Natural killer cell (primary cell): ENCODE measurements around the gene CCDC71L. TPM values are rescaled to one million over a fixed set of nuclear protein-coding genes. Genes with fewer than 3 reads are reported as not detected.

Experiments used
- ATAC-seq, 3 donors: fragments of 150-1000 bp in 2 of 3; fragments of 200-7000 bp in 1 of 3; cut with Tn5 transposase; 1 replicate in 1 of 3; 2 replicates in 2 of 3; pipeline ENCODE4 v1.10.0; 2021; ENCODE audit warnings: mild to moderate bottlenecking in 2 of 3, moderate library complexity in 2 of 3
- DNase-seq, 2 donors: peaks; one replicate each; pipeline versions ENCODE4 v3.0.0 to v3.0.0-alpha.2; 2013 to 2021; ENCODE audit warnings: mixed read lengths in 1 of 2
- H3K27ac ChIP-seq: one replicate; pipeline ENCODE4 v1.5.1; 2013; ENCODE audit warnings: mild to moderate bottlenecking, low read length
- H3K27me3 ChIP-seq: one replicate; pipeline ENCODE4 v1.6.1; 2013; ENCODE audit warnings: low read length; ENCODE audit not compliant: control insufficient read depth, insufficient read depth
- H3K36me3 ChIP-seq: one replicate; pipeline ENCODE4 v1.6.1; 2013; ENCODE audit warnings: low read length; ENCODE audit not compliant: control insufficient read depth, insufficient read depth
- H3K4me1 ChIP-seq: one replicate; pipeline ENCODE4 v1.6.1; 2013; ENCODE audit warnings: low read length; ENCODE audit not compliant: control insufficient read depth, insufficient read depth
- H3K4me3 ChIP-seq: one replicate; pipeline ENCODE4 v1.5.1; 2013; ENCODE audit warnings: low read length
- H3K9me3 ChIP-seq: one replicate; pipeline ENCODE4 v1.6.1; 2013; ENCODE audit warnings: low read length; ENCODE audit not compliant: control insufficient read depth, insufficient read depth
- H3K27ac Mint-ChIP-seq, 2 donors: one replicate each; pipeline ENCODE4 v1.8.0; 2022; ENCODE audit warnings: mild to moderate bottlenecking in 2 of 2, mixed read lengths in 2 of 2, moderate library complexity in 1 of 2
- H3K27me3 Mint-ChIP-seq, 2 donors: one replicate each; pipeline ENCODE4 v1.8.0; 2022; ENCODE audit warnings: low read depth in 2 of 2, mixed read lengths in 2 of 2
- H3K36me3 Mint-ChIP-seq: one replicate; pipeline ENCODE4 v1.8.0; 2022; ENCODE audit warnings: mixed read lengths
- H3K4me1 Mint-ChIP-seq, 2 donors: one replicate each; pipeline ENCODE4 v1.8.0; 2022; ENCODE audit warnings: mixed read lengths in 2 of 2
- H3K4me3 Mint-ChIP-seq: one replicate; pipeline ENCODE4 v1.8.0; 2022; ENCODE audit warnings: mild to moderate bottlenecking, moderate library complexity, mixed read lengths
- H3K9me3 Mint-ChIP-seq, 2 donors: one replicate each; pipeline ENCODE4 v1.8.0; 2022; ENCODE audit warnings: mixed read lengths in 2 of 2
- WGBS: methylation state at CpG from one replicate; pipeline ENCODE4 v1.1.7; 2013; ENCODE audit warnings: missing lambda C conversion rate; ENCODE audit not compliant: insufficient coverage; 5-methylcytosine and 5-hydroxymethylcytosine counted together
- intact Hi-C: fragments of 100-400 bp; cut with micrococcal nuclease; formaldehyde crosslinking; loops from one replicate; pipeline ENCODE4 v1.14.2; 2022
- total RNA-seq, 4 donors: library from RNA; stranded (reverse); fragments of 120-200 nt in 1 of 4; gene quantifications; one replicate each; pipeline versions ENCODE4 v1.2.3 to v1.2.4, GENCODE V29; 2013 to 2022
- TF ChIP-seq, protein P1 (sequence below): fragments of 200-600 bp; IDR thresholded peaks from one replicate; pipeline ENCODE4 v1.8.0; 2022; ENCODE audit warnings: antibody characterized with exemption

CCDC71L gene
- total RNA-seq, 3 donors from 2014 or later (not counting 1 experiment from before 2014, with no cell fraction given) = 13.9 to 26.5 (median 14.1) TPM

DNA sequence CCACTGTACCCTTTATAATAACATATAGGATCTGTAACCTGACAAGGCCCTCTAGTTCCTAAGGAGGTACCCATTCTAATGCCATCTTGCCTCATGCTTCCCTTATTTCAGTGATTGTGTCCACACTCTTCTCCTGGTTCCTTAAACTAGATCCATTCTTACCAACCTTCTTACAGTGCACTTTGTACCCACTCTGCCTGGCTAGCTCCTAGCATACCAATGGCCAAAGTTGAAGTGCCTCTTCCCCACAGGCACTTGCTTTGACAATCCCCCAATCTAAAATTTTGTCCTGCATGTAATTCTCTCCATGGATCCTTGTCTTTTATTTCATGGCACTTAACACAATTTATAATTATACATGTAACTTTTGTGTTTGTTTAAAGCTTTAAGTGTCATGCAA is 40.9 kb downstream of the CCDC71L start:
- Mint-ChIP-seq H3K4me1 (no peaks in the 10 kb centered on the region), H3K36me3 (no peaks in the 10 kb centered on the region), H3K9me3 (peaks cover 2 to 5% of the 10 kb centered on the region in 2 donors), H3K4me3 (no peak overlapping the region), H3K27me3 (peaks cover 6 to 13% of the 10 kb centered on the region in 2 donors), H3K27ac (no peak overlapping the region)
- Histone ChIP-seq H3K4me3 (no peak overlapping the region), H3K27ac (no peak overlapping the region), H3K36me3 (no peaks in the 10 kb centered on the region), H3K27me3 (no peaks in the 10 kb centered on the region), H3K9me3 (no peaks in the 10 kb centered on the region), H3K4me1 (no peaks in the 10 kb centered on the region)
- TF ChIP-seq, protein P1, sequence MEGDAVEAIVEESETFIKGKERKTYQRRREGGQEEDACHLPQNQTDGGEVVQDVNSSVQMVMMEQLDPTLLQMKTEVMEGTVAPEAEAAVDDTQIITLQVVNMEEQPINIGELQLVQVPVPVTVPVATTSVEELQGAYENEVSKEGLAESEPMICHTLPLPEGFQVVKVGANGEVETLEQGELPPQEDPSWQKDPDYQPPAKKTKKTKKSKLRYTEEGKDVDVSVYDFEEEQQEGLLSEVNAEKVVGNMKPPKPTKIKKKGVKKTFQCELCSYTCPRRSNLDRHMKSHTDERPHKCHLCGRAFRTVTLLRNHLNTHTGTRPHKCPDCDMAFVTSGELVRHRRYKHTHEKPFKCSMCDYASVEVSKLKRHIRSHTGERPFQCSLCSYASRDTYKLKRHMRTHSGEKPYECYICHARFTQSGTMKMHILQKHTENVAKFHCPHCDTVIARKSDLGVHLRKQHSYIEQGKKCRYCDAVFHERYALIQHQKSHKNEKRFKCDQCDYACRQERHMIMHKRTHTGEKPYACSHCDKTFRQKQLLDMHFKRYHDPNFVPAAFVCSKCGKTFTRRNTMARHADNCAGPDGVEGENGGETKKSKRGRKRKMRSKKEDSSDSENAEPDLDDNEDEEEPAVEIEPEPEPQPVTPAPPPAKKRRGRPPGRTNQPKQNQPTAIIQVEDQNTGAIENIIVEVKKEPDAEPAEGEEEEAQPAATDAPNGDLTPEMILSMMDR = no peak
- DNase-seq (no peak), ATAC-seq (no peak)
- intact Hi-C loops = no loop called here

DNA sequence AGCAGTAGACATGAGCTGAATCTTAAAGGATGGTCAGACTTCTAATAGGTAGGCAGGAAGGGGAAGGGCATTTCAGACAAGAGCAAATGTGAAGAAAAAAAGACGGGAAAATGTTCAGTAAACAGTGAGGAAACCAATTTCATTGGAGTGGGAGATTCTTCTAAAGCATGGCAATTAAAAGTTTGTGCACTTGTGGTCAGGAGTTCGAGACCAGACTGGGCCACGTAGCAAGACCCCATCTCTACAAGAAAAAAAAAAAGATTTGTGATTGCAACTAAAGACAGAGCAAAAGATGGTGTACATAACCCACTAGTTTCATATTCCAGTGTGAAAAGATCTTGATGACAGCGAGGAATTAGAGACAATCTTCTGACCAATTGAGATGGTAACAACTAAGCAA is 41.7 kb downstream of the CCDC71L start:
- Histone ChIP-seq H3K4me3 (no peak overlapping the region), H3K4me1 (no peaks in the 10 kb centered on the region), H3K36me3 (no peaks in the 10 kb centered on the region), H3K27ac (no peak overlapping the region), H3K9me3 (no peaks in the 10 kb centered on the region), H3K27me3 (no peaks in the 10 kb centered on the region)
- Mint-ChIP-seq H3K36me3 (no peaks in the 10 kb centered on the region), H3K27me3 (peaks cover 10 to 15% of the 10 kb centered on the region in 2 donors), H3K4me3 (no peak overlapping the region), H3K27ac (no peak overlapping the region), H3K4me1 (no peaks in the 10 kb centered on the region), H3K9me3 (peaks cover 2 to 5% of the 10 kb centered on the region in 2 donors)
- TF ChIP-seq, protein P1 = no peak
- 91% methylated on average over 3 of the region's 4 CpGs for WGBS
- ATAC-seq (no peak), DNase-seq (no peak)
- intact Hi-C loops = no loop called here

DNA sequence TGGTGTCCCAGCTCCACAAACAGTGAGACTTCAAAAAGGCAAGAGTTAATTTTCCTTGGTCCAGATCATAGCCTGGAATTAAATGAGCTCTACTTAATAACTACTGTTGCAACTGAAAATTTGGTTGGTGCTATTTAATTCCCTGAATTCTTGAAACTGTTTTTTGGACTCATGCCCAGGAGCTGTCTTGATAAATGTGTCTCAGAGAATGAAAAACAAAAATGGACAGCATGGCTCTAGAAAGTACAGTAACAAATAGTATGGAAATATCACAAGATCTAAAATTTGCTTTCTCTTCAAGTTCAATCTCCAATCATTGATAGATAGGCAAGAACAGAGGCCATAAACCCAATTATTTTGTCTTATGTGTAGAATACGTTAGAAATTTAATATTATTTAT is 42.5 kb downstream of the CCDC71L start:
- Histone ChIP-seq H3K4me3 (no peak overlapping the region), H3K27me3 (no peaks in the 10 kb centered on the region), H3K4me1 (no peaks in the 10 kb centered on the region), H3K9me3 (no peaks in the 10 kb centered on the region), H3K27ac (no peak overlapping the region), H3K36me3 (no peaks in the 10 kb centered on the region)
- WGBS = no CpG with 5 or more reads among the region's 1 CpG
- Mint-ChIP-seq H3K9me3 (peaks cover 2 to 5% of the 10 kb centered on the region in 2 donors), H3K4me3 (no peak overlapping the region), H3K27ac (no peak overlapping the region), H3K27me3 (peaks cover 11 to 16% of the 10 kb centered on the region in 2 donors), H3K4me1 (no peaks in the 10 kb centered on the region), H3K36me3 (no peaks in the 10 kb centered on the region)
- intact Hi-C loops = no loop called here
- ATAC-seq = no peak
- TF ChIP-seq, protein P1 = no peak
- no peak for DNase-seq

DNA sequence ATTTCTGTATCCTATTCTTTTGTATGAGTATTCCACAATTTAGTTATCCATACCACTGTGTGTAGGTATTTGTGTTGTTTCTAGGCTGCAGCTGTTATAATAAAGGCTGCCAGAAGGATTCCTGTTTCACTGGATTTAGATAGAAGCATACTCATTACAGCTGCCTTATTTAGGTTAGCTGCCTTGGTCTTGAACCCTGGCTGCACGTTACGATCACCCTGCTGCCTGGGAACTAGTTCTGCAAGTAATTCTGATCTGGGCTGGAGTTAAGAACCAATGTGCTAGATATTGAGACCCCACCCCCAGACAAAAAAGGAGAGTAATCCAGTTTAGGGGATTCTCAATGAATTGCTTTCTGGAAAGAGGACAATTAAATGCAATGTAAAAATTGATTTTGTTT is 43.1 kb downstream of the CCDC71L start:
- Histone ChIP-seq H3K36me3 (no peaks in the 10 kb centered on the region), H3K27ac (no peak overlapping the region), H3K27me3 (no peaks in the 10 kb centered on the region), H3K4me1 (no peaks in the 10 kb centered on the region), H3K9me3 (no peaks in the 10 kb centered on the region), H3K4me3 (no peak overlapping the region)
- Mint-ChIP-seq H3K4me1 (no peaks in the 10 kb centered on the region), H3K27ac (no peak overlapping the region), H3K36me3 (no peaks in the 10 kb centered on the region), H3K4me3 (no peak overlapping the region), H3K27me3 (peaks cover 11 to 16% of the 10 kb centered on the region in 2 donors), H3K9me3 (peaks cover 2 to 5% of the 10 kb centered on the region in 2 donors)
- TF ChIP-seq, protein P1 = no peak
- DNase-seq = no peak
- 89% methylated on average over 2 of the region's 2 CpGs for WGBS
- intact Hi-C loops = no loop called here
- ATAC-seq = no peak
